IMR-90 (cell line): ENCODE data around the gene PMM2. TPM values are rescaled to one million over a fixed set of nuclear protein-coding genes. Genes with fewer than 3 reads are reported as not detected.

Experiments
- ATAC-seq: fragments of 200-7000 bp; cut with Tn5 transposase; 2 replicates; pipeline ENCODE4 v1.9.1; 2020; ENCODE audit warnings: low read depth, mild to moderate bottlenecking, moderate library complexity
- BruUV-seq: library from RNA; stranded (reverse); fragments of 400-500 nt; replicated peaks from 2 replicates; lab custom pipeline; 2021; lab: Mats Ljungman, UMichigan
- CTCF ChIA-PET: fragments of 300-600 bp; formaldehyde crosslinking; extraction: SDS; loops from one replicate; lab custom pipeline; 2021; ENCODE audit warnings: antibody characterized with exemption; lab: Yijun Ruan, JAX
- POLR2A ChIA-PET: fragments of 300-600 bp; sonication (Branson Sonifier 250); formaldehyde crosslinking; loops from one replicate; lab custom pipeline; 2022; ENCODE audit warnings: antibody characterized with exemption; ENCODE audit not compliant: unreplicated experiment; lab: Charles Lee
- DNase-seq: peaks from one replicate; pipeline ENCODE4 v3.0.0; 2013
- H2AFZ ChIP-seq: replicated peaks from 2 replicates; pipeline ENCODE3; 2013; ENCODE audit warnings: low read length, mild to moderate bottlenecking; ENCODE audit not compliant: poor library complexity
- H2AK5ac ChIP-seq: 2 replicates; pipeline ENCODE4 v1.6.1; 2013; ENCODE audit warnings: low read depth, low read length, inconsistent platforms
- H2AK9ac ChIP-seq: replicated peaks from 2 replicates; pipeline ENCODE3; 2013; ENCODE audit warnings: mild to moderate bottlenecking, low read depth, low read length, moderate library complexity; ENCODE audit not compliant: poor library complexity
- H2BK120ac ChIP-seq: 2 replicates; pipeline ENCODE4 v1.6.1; 2013; ENCODE audit warnings: low read depth, low read length, inconsistent platforms
- H2BK15ac ChIP-seq: 3 replicates; pipeline ENCODE4 v1.6.1; 2013; ENCODE audit warnings: low read depth, low read length, inconsistent platforms
- H2BK20ac ChIP-seq: 2 replicates; pipeline ENCODE4 v1.6.1; 2013; ENCODE audit warnings: low read depth, mild to moderate bottlenecking, inconsistent platforms, low read length, moderate library complexity
- H2BK5ac ChIP-seq: 2 replicates; pipeline ENCODE4 v1.6.1; 2013; ENCODE audit warnings: mild to moderate bottlenecking, low read depth, low read length, inconsistent platforms; ENCODE audit not compliant: poor library complexity, severe bottlenecking
- H3K14ac ChIP-seq: replicated peaks from 2 replicates; pipeline ENCODE4 v1.6.1; 2013; ENCODE audit warnings: low read depth, low read length, inconsistent platforms
- H3K18ac ChIP-seq: 2 replicates; pipeline ENCODE4 v1.6.1; 2013; ENCODE audit warnings: low read depth, low read length, control low read depth
- H3K23ac ChIP-seq: 2 replicates; pipeline ENCODE4 v1.6.1; 2013; ENCODE audit warnings: low read depth, low read length, inconsistent platforms
- H3K27ac ChIP-seq: 2 replicates; pipeline ENCODE4 v1.5.1; 2013; ENCODE audit warnings: mild to moderate bottlenecking, control low read depth, low read length; ENCODE audit not compliant: insufficient read depth
- H3K27me3 ChIP-seq: 2 replicates; pipeline ENCODE4 v1.6.1; 2013; ENCODE audit warnings: low read length; ENCODE audit not compliant: control insufficient read depth, insufficient read depth
- H3K36me3 ChIP-seq: 2 replicates; pipeline ENCODE4 v1.6.1; 2013; ENCODE audit warnings: low read length, mixed read lengths; ENCODE audit not compliant: control insufficient read depth, insufficient read depth
- H3K4ac ChIP-seq: 2 replicates; pipeline ENCODE4 v1.6.1; 2013; ENCODE audit warnings: low read depth, low read length, inconsistent platforms
- H3K4me1 ChIP-seq: 2 replicates; pipeline ENCODE4 v1.6.1; 2013; ENCODE audit warnings: low read length, mixed read lengths; ENCODE audit not compliant: control insufficient read depth, insufficient read depth
- H3K4me2 ChIP-seq: 2 replicates; pipeline ENCODE4 v1.6.1; 2013; ENCODE audit warnings: low read depth, mild to moderate bottlenecking, control low read depth, low read length, moderate library complexity
- H3K4me3 ChIP-seq: 2 replicates; pipeline ENCODE4 v1.5.1; 2013; ENCODE audit warnings: low read depth, mild to moderate bottlenecking, control low read depth, low read length, moderate library complexity; ENCODE audit not compliant: insufficient read depth
- H3K56ac ChIP-seq: 2 replicates; pipeline ENCODE4 v1.6.1; 2013; ENCODE audit warnings: low read length, inconsistent platforms; ENCODE audit not compliant: insufficient read depth; ENCODE audit errors: extremely low read depth
- H3K79me1 ChIP-seq, 2 experiments: 2 replicates each; pipeline ENCODE4 v1.6.1; 2013; ENCODE audit warnings: low read length in 2 of 2, inconsistent platforms in 1 of 2, low read depth in 1 of 2
- H3K9ac ChIP-seq: 2 replicates; pipeline ENCODE4 v1.6.1; 2013; ENCODE audit warnings: low read depth, low read length, control low read depth
- H3K9me1 ChIP-seq: 2 replicates; pipeline ENCODE4 v1.6.1; 2013; ENCODE audit warnings: low read length, inconsistent platforms; ENCODE audit not compliant: insufficient read depth
- H3K9me3 ChIP-seq: 2 replicates; pipeline ENCODE4 v1.6.1; 2013; ENCODE audit warnings: low read length; ENCODE audit not compliant: control insufficient read depth, insufficient read depth
- H4K20me1 ChIP-seq: 2 replicates; pipeline ENCODE4 v1.6.1; 2013; ENCODE audit warnings: low read length, inconsistent platforms; ENCODE audit not compliant: insufficient read depth
- H4K5ac ChIP-seq: 2 replicates; pipeline ENCODE4 v1.6.1; 2013; ENCODE audit warnings: mild to moderate bottlenecking, low read depth, low read length, control low read depth
- H4K8ac ChIP-seq, 2 experiments: 2 replicates each; pipeline ENCODE4 v1.6.1; 2013; ENCODE audit warnings: low read depth in 2 of 2, low read length in 2 of 2, control low read depth in 1 of 2, inconsistent platforms in 1 of 2
- H4K91ac ChIP-seq: 2 replicates; pipeline ENCODE4 v1.6.1; 2013; ENCODE audit warnings: low read depth, low read length, inconsistent platforms; ENCODE audit not compliant: insufficient read depth
- CEBPB ChIP-seq: IDR thresholded peaks from 2 replicates; pipeline ENCODE4 v1.6.1; 2012; ENCODE audit warnings: low read depth, low read length, improper control_type of control experiment
- CHD1 ChIP-seq: IDR thresholded peaks from 2 replicates; pipeline ENCODE4 v1.6.1; 2012; ENCODE audit warnings: low read depth, low read length, improper control_type of control experiment
- FOS ChIP-seq: fragments of 150-350 bp; IDR thresholded peaks from 2 replicates; pipeline ENCODE4 v1.6.1; 2016; ENCODE audit warnings: low read depth, low read length
- POLR2A ChIP-seq: IDR thresholded peaks from 2 replicates; pipeline ENCODE4 v1.6.1; 2012; ENCODE audit warnings: mild to moderate bottlenecking, low read depth, low read length
- RAD21 ChIP-seq: IDR thresholded peaks from 2 replicates; pipeline ENCODE4 v1.6.1; 2012; ENCODE audit warnings: low read length, improper control_type of control experiment
- RCOR1 ChIP-seq: IDR thresholded peaks from 2 replicates; pipeline ENCODE4 v1.6.1; 2012; ENCODE audit warnings: mild to moderate bottlenecking, low read length, improper control_type of control experiment; ENCODE audit not compliant: insufficient replicate concordance
- RFX5 ChIP-seq: IDR thresholded peaks from 2 replicates; pipeline ENCODE4 v1.8.0; 2012; ENCODE audit warnings: low read depth, mild to moderate bottlenecking, low read length, moderate library complexity
- SMC3 ChIP-seq: fragments of 150-350 bp; IDR thresholded peaks from 2 replicates; pipeline ENCODE4 v1.6.1; 2016; ENCODE audit warnings: low read depth, mild to moderate bottlenecking, antibody characterized with exemption, low read length, moderate library complexity
- WGBS, 2 experiments: methylation state at CpG; one replicate each; pipeline versions ENCODE4 v1.1.5 to v1.1.7; 2013; ENCODE audit warnings: missing lambda C conversion rate in 2 of 2; ENCODE audit not compliant: insufficient read length in 1 of 2; ENCODE audit errors: extremely low coverage in 2 of 2; 5-methylcytosine and 5-hydroxymethylcytosine counted together
- dilution Hi-C: fragments of 300-500 bp; cut with HindIII; formaldehyde crosslinking; loops from one replicate; pipeline ENCODE4 v1.14.3; 2018; ENCODE audit warnings: low sequenced_read_pairs; ENCODE audit not compliant: unreplicated experiment
- in situ Hi-C: fragments of 300-500 bp; cut with MboI; formaldehyde crosslinking; loops from 3 replicates; pipeline ENCODE4 v1.14.3; 2019; ENCODE audit warnings: low sequenced_read_pairs, inconsistent platforms, mixed read lengths
- intact Hi-C: fragments of 100-400 bp; cut with micrococcal nuclease; formaldehyde crosslinking; loops from 2 replicates; pipeline ENCODE4 v1.10.0; 2022
- polyA plus RNA-seq, 3 experiments: library from polyadenylated mRNA; depleted of rRNA; stranded (reverse); fragments of >200 nt; gene quantifications; 2 replicates each; pipeline ENCODE4 v1.2.3, GENCODE V29; 2012; ENCODE audit warnings: low replicate concordance in 1 of 3
- total RNA-seq: library from RNA; depleted of rRNA; stranded (reverse); fragments of >200 nt; gene quantifications from 2 replicates; pipeline ENCODE4 v1.2.3, GENCODE V29; 2012

PMM2 gene
- total and polyA plus RNA-seq, 2 of the 4 experiments (the other 2 are of a cell fraction), result 25.8 to 38.9 TPM

GRCh38 chr16:8852534-8852933 is 54.9 kb downstream of the PMM2 start:
- Histone ChIP-seq H3K9me3 (no peaks in the 10 kb centered on the region), H3K23ac (no peak overlapping the region), H3K56ac (no peak overlapping the region), H4K91ac (no peak overlapping the region), H3K4me2 (no peak overlapping the region), H4K8ac (no peak overlapping the region), H3K27ac (no peak overlapping the region), H3K79me1 (peaks cover 34 to 77% of the 10 kb centered on the region in 2 experiments; a peak in 3 of 4 replicates), H3K9ac (no peak overlapping the region), H3K4ac (no peak overlapping the region), H2BK5ac (no peak overlapping the region), H2BK120ac (no peak overlapping the region), H3K36me3 (peaks cover 75% of the 10 kb centered on the region), H3K4me1 (peaks cover 23% of the 10 kb centered on the region), H2AK5ac (no peak overlapping the region), H3K14ac (no peak overlapping the region), H4K5ac (no peak overlapping the region), H3K4me3 (no peak overlapping the region), H2AK9ac (no peak overlapping the region), H3K18ac (no peak overlapping the region), H2AFZ (no peak overlapping the region), H2BK15ac (no peak overlapping the region), H3K9me1 (peaks cover 13% of the 10 kb centered on the region), H4K20me1 (peaks cover 68% of the 10 kb centered on the region), H3K27me3 (no peaks in the 10 kb centered on the region), H2BK20ac (no peak overlapping the region)
- in situ Hi-C loops, result no loop called here
- dilution Hi-C loops, result no loop called here
- ATAC-seq (no peak), DNase-seq (no peak)
- BruUV-seq, result no TSS peak
- intact Hi-C loops, result no loop called here
- TF ChIP-seq CHD1 (no peak), POLR2A (no peak), FOS (no peak), SMC3 (no peak), CEBPB (no peak), RFX5 (no peak), RAD21 (no peak), RCOR1 (no peak)
- WGBS, 2 experiments, result no CpG with 5 or more reads among the region's 8 CpGs
- CTCF ChIA-PET, result no interaction called here
- POLR2A ChIA-PET, result no interaction called here
